AG04450 (cell line): ENCODE measurements around the gene NEK11. TPM values are rescaled to one million over a fixed set of nuclear protein-coding genes. Genes with fewer than 3 reads are reported as not detected.
"Not testable (repeated sequence)": the region's sequence is repeated elsewhere in the genome, so short reads cannot be mapped to it uniquely, and the experiment has no call there.

Source experiments
- CTCF ChIA-PET: fragments of 300-600, 350-600 bp; formaldehyde crosslinking; extraction: SDS; loops from one replicate; lab custom pipeline; 2022; ENCODE audit warnings: antibody characterized with exemption, inconsistent platforms; lab: Charles Lee
- POLR2A ChIA-PET: fragments of 350-600 bp; formaldehyde crosslinking; extraction: SDS; loops from one replicate; lab custom pipeline; 2021; ENCODE audit warnings: antibody characterized with exemption, inconsistent platforms; lab: Yijun Ruan, JAX
- DNase-seq: peaks from one replicate; pipeline ENCODE4 v3.0.0-alpha.2; 2011; ENCODE audit warnings: low read depth, low spot score
- H3K27ac ChIP-seq: one replicate; pipeline ENCODE4 v1.5.1; 2012; ENCODE audit warnings: low read depth, low read length, control low read depth
- H3K27me3 ChIP-seq: one replicate; pipeline ENCODE4 v1.6.0; 2012; ENCODE audit warnings: low read length; ENCODE audit not compliant: control insufficient read depth, insufficient read depth
- H3K4me3 ChIP-seq: 2 replicates; pipeline ENCODE4 v1.5.1; 2011; ENCODE audit warnings: mild to moderate bottlenecking, low read depth, low read length, control low read depth
- H3K9me3 ChIP-seq: 2 replicates; pipeline ENCODE4 v1.5.1; 2012; ENCODE audit warnings: low read length; ENCODE audit not compliant: control insufficient read depth, insufficient read depth
- polyA plus RNA-seq: library from polyadenylated mRNA; depleted of rRNA; stranded (reverse); fragments of >200 nt; gene quantifications from 2 replicates; pipeline ENCODE4 v1.2.3, GENCODE V29; 2011
- TF ChIP-seq, protein P1 (sequence below): IDR thresholded peaks from 2 replicates; pipeline ENCODE4 v1.5.1; 2011; ENCODE audit warnings: low read depth, low read length, control low read depth, inconsistent platforms

The NEK11 gene
- polyA plus RNA-seq, 1 experiment, result 4.0 TPM

GRCh38 chr3:131363275-131363674 is 336.6 kb downstream of the NEK11 start:
- peaks cover 9% of the 10 kb centered on the region for H3K9me3 ChIP-seq
- POLR2A ChIA-PET, result no interaction called here
- peaks cover 12% of the 10 kb centered on the region for H3K27me3 ChIP-seq
- no peak for DNase-seq
- no peak overlapping the region for H3K4me3 ChIP-seq
- CTCF ChIA-PET, result no interaction called here
- H3K27ac ChIP-seq, result no peak overlapping the region
- TF ChIP-seq, protein P1, sequence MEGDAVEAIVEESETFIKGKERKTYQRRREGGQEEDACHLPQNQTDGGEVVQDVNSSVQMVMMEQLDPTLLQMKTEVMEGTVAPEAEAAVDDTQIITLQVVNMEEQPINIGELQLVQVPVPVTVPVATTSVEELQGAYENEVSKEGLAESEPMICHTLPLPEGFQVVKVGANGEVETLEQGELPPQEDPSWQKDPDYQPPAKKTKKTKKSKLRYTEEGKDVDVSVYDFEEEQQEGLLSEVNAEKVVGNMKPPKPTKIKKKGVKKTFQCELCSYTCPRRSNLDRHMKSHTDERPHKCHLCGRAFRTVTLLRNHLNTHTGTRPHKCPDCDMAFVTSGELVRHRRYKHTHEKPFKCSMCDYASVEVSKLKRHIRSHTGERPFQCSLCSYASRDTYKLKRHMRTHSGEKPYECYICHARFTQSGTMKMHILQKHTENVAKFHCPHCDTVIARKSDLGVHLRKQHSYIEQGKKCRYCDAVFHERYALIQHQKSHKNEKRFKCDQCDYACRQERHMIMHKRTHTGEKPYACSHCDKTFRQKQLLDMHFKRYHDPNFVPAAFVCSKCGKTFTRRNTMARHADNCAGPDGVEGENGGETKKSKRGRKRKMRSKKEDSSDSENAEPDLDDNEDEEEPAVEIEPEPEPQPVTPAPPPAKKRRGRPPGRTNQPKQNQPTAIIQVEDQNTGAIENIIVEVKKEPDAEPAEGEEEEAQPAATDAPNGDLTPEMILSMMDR, result no peak

- ChIA-PET CTCF (no interaction called here), POLR2A (no interaction called here)
- TF ChIP-seq, protein P1, result no peak
Measured at GRCh38 chr3:131370935-131371687, 344.4 kb downstream of the NEK11 start.

DNA sequence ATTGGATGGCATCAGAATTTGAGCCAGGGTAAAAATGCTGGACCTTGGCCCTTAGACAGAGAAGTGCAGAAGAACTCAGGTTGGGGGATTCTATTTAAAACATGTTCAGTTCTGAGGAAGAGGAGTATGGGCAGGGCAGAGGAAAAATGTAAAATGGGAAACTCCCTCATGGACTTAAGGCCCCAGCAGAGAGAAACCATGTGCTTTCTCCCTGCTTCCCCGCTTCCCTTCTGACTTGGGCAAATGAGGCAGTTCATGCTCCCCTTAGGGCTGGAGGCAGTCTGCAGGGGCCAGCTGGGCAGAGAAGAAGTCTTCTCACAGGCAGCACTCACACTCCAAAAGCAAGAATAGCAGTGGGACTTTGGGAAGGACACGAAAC is 345.0 kb downstream of the NEK11 start:
- CTCF ChIA-PET, result no interaction called here
- H3K27ac ChIP-seq, result no peak overlapping the region
- no peaks in the 10 kb centered on the region; the same call in 1 of the 2 replicates for H3K9me3 ChIP-seq
- POLR2A ChIA-PET, result no interaction called here
- no peaks in the 10 kb centered on the region for H3K27me3 ChIP-seq
- TF ChIP-seq, protein P1, result no peak
- no peak overlapping the region for H3K4me3 ChIP-seq
- no peak for DNase-seq

More at GRCh38 chr3:131370935-131371687, 344.4 kb downstream of the NEK11 start:
- Histone ChIP-seq H3K9me3 (no peaks in the 10 kb centered on the region; the same call in 1 of the 2 replicates), H3K4me3 (no peak overlapping the region), H3K27ac (no peak overlapping the region), H3K27me3 (no peaks in the 10 kb centered on the region)
- DNase-seq, result no peak

- DNase-seq, result no peak
- ChIA-PET POLR2A (no interaction called here), CTCF (no interaction called here)
- no peaks in the 10 kb centered on the region for H3K9me3 ChIP-seq
- TF ChIP-seq, protein P1, result no peak
- no peak overlapping the region for H3K4me3 ChIP-seq
- H3K27ac ChIP-seq, result no peak overlapping the region
- H3K27me3 ChIP-seq, result no peaks in the 10 kb centered on the region
Measured at GRCh38 chr3:131374741-131375140, 348.1 kb downstream of the NEK11 start.

GRCh38 chr3:131380821-131381444 is 354.3 kb downstream of the NEK11 start:
- H3K27me3 ChIP-seq, H3K9me3 ChIP-seq, H3K27ac ChIP-seq, DNase-seq: not testable (repeated sequence)
- POLR2A ChIA-PET, result interaction anchor here (0.6 to 1.7 kb wide), 9 partner anchors 12 to 654 kb away, joined by 3 to 6 read pairs (median 3); partner anchors contain the start of genes ASTE1 and NEK11
- H3K4me3 ChIP-seq, result peak overlapping the region; percentile 91
- CTCF ChIA-PET, result interaction anchor here (0.6 to 1.6 kb wide), 3 partner anchors 71 to 350 kb away, joined by 3 to 6 read pairs (median 3); no protein-coding TSS in a partner anchor
